K562 (cell line): ENCODE results near the gene WDR45. TPM values are rescaled to one million over a fixed set of nuclear protein-coding genes. Genes with fewer than 3 reads are reported as not detected.

Experiments
- ATAC-seq: fragments of 200-7000 bp; cut with Tn5 transposase; 3 replicates; pipeline ENCODE4 v1.9.1; 2020; ENCODE audit warnings: moderate library complexity
- BruUV-seq: library from RNA; stranded (reverse); fragments of 400-500 nt; replicated peaks from 2 replicates; lab custom pipeline; 2021; lab: Mats Ljungman, UMichigan
- CTCF ChIA-PET: fragments of 300-600 bp; formaldehyde crosslinking; extraction: SDS; loops from one replicate; lab custom pipeline; 2021; ENCODE audit warnings: low intra/inter-chr PET ratio; lab: Yijun Ruan, JAX
- POLR2A ChIA-PET: fragments of 300-600, 350-650 bp; sonication (Branson Sonifier 250); formaldehyde crosslinking; extraction: SDS; loops from one replicate; lab custom pipeline; 2021; ENCODE audit warnings: antibody characterized with exemption, inconsistent platforms; lab: Yijun Ruan, JAX
- DNase-seq, 4 experiments: peaks; one replicate each; pipeline versions ENCODE4 v3.0.0 to v3.0.0-alpha.2; 2011 to 2018; ENCODE audit warnings: low spot score in 3 of 4, mixed read lengths in 3 of 4; ENCODE audit errors: extremely low read depth in 1 of 4
- FAIRE-seq: peaks from 2 replicates; lab custom pipeline; 2011; peaks lifted over from hg19 to GRCh38; lab: Jason Lieb, UNC
- H2AFZ ChIP-seq: 2 replicates; pipeline ENCODE4 v1.6.0; 2011; ENCODE audit warnings: low read depth, low read length, control low read depth, inconsistent platforms
- H3K27ac ChIP-seq: fragments of 200-600 bp; 3 replicates; pipeline ENCODE4 v1.8.0; 2011; ENCODE audit warnings: low read depth, mild to moderate bottlenecking, control low read depth, inconsistent platforms, low read length, moderate library complexity, mixed read lengths; ENCODE audit errors: extremely low read depth
- H3K27me3 ChIP-seq, 2 experiments: fragments of 300-600 bp in 1 of 2; 2 replicates in 1 of 2; 3 replicates in 1 of 2; pipeline versions ENCODE4 v1.6.0 to v1.8.0; 2011; ENCODE audit warnings: inconsistent platforms in 2 of 2, low read length in 2 of 2, mild to moderate bottlenecking in 1 of 2, mixed read lengths in 1 of 2, moderate library complexity in 1 of 2; ENCODE audit not compliant: control insufficient read depth in 2 of 2, insufficient read depth in 2 of 2
- H3K36me3 ChIP-seq: fragments of 300-600 bp; 3 replicates; pipeline ENCODE4 v1.8.0; 2011; ENCODE audit warnings: mild to moderate bottlenecking, low read length, inconsistent platforms; ENCODE audit not compliant: control insufficient read depth, insufficient read depth
- H3K4me1 ChIP-seq, 2 experiments: fragments of 200-600 bp in 1 of 2; replicated peaks in 1 of 2; 2 replicates in 1 of 2; 3 replicates in 1 of 2; pipeline versions ENCODE4 v1.5.1 to v1.8.0; 2011; ENCODE audit warnings: inconsistent platforms in 2 of 2, low read length in 2 of 2, mild to moderate bottlenecking in 1 of 2, mixed read lengths in 1 of 2, moderate library complexity in 1 of 2; ENCODE audit not compliant: control insufficient read depth in 2 of 2, insufficient read depth in 2 of 2
- H3K4me2 ChIP-seq: 2 replicates; pipeline ENCODE4 v1.6.1; 2011; ENCODE audit warnings: low read length, control low read depth, inconsistent platforms, mixed read lengths; ENCODE audit not compliant: insufficient read depth
- H3K4me3 ChIP-seq: fragments of 200-600 bp; sonication (generic), shearing (Covaris generic); 2 replicates; pipeline ENCODE4 v1.5.1; 2016; ENCODE audit warnings: control low read depth, inconsistent platforms
- H3K79me2 ChIP-seq: fragments of 200-600 bp; 3 replicates; pipeline ENCODE4 v1.8.0; 2011; ENCODE audit warnings: low read length, inconsistent platforms; ENCODE audit not compliant: control insufficient read depth, insufficient read depth
- H3K9ac ChIP-seq, 2 experiments: 2 replicates each; pipeline versions ENCODE4 v1.6.0 to v1.6.1; 2011; ENCODE audit warnings: low read depth in 2 of 2, low read length in 2 of 2, control low read depth in 1 of 2, inconsistent platforms in 1 of 2, mild to moderate bottlenecking in 1 of 2, mixed read lengths in 1 of 2; ENCODE audit not compliant: insufficient read depth in 1 of 2
- H3K9me1 ChIP-seq: one replicate; pipeline ENCODE4 v1.6.0; 2011; ENCODE audit warnings: inconsistent platforms, mild to moderate bottlenecking, low read length, moderate library complexity; ENCODE audit not compliant: control insufficient read depth, insufficient read depth
- H3K9me3 ChIP-seq: replicated peaks from 2 replicates; pipeline ENCODE4 v1.5.1; 2011; ENCODE audit warnings: low read depth, low read length, inconsistent platforms; ENCODE audit not compliant: control insufficient read depth, insufficient read depth
- H4K20me1 ChIP-seq: replicated peaks from 2 replicates; pipeline ENCODE4 v1.6.1; 2011; ENCODE audit warnings: low read length, inconsistent platforms, mixed read lengths; ENCODE audit not compliant: control insufficient read depth, insufficient read depth
- CBFA2T3 ChIP-seq: fragments of 450-650 bp; IDR thresholded peaks from 2 replicates; pipeline ENCODE4 v1.6.1; 2017
- CHD2 ChIP-seq: IDR thresholded peaks from 2 replicates; pipeline ENCODE4 v1.6.1; 2011; ENCODE audit warnings: low read depth, low read length
- ESRRA ChIP-seq: fragments of 450-650 bp; IDR thresholded peaks from 2 replicates; pipeline ENCODE4 v1.6.1; 2014; ENCODE audit warnings: low read depth, mild to moderate bottlenecking, moderate library complexity, borderline replicate concordance
- NFE2 ChIP-seq: IDR thresholded peaks from 2 replicates; pipeline ENCODE4 v1.6.1; 2014; ENCODE audit warnings: antibody characterized with exemption, low read depth
- RBFOX2 ChIP-seq: fragments of 200-400 bp; formaldehyde crosslinking; IDR thresholded peaks from 2 replicates; pipeline ENCODE4 v1.6.1; 2017; ENCODE audit warnings: low read depth, mild to moderate bottlenecking, low read length, moderate library complexity
- RNF2 ChIP-seq: sonication (generic); IDR thresholded peaks from 2 replicates; pipeline ENCODE4 v1.6.1; 2016
- SPI1 ChIP-seq: IDR thresholded peaks from 2 replicates; pipeline ENCODE4 v1.6.1; 2011; ENCODE audit warnings: low read depth, low read length, control low read depth, borderline replicate concordance
- TARDBP ChIP-seq: fragments of 450-650 bp; IDR thresholded peaks from 2 replicates; pipeline ENCODE4 v1.6.1; 2016
- TEAD2 ChIP-seq: fragments of 450-650 bp; IDR thresholded peaks from 2 replicates; pipeline ENCODE4 v1.6.1; 2016; ENCODE audit warnings: missing genetic modification characterization, control low read depth, missing compliant biosample characterization
- WGBS: fragments of 100-300 bp; shearing (Covaris generic); methylation state at CpG from one replicate; pipeline ENCODE4 v1.1.6; 2016; ENCODE audit warnings: low coverage, mixed read lengths; ENCODE audit not compliant: insufficient coverage; ENCODE audit errors: missing lambda C conversion rate; 5-methylcytosine and 5-hydroxymethylcytosine counted together
- in situ Hi-C: fragments of 300-500 bp; cut with MboI; formaldehyde crosslinking; loops from 4 replicates; pipeline ENCODE4 v1.15.0; 2018; ENCODE audit warnings: inconsistent platforms, mixed read lengths
- intact Hi-C: fragments of 100-400 bp; cut with micrococcal nuclease; formaldehyde crosslinking; loops from 2 replicates; pipeline ENCODE4 v1.14.2; 2022
- polyA plus RNA-seq, 8 experiments: library from polyadenylated mRNA; depleted of rRNA in 4 of 8; stranded (reverse) in 5 of 8; unstranded in 3 of 8; fragments of >200 nt; fragmentation: Nextera tagmentation in 2 of 8; fragmentation: Illumina TruSeq in 1 of 8; extraction: Ambion mirVana in 2 of 8; extraction: Trizol in 1 of 8; gene quantifications; 2 replicates each; pipeline versions ENCODE4 v1.2.1 to v1.2.3, GENCODE V29; 2011 to 2014; ENCODE audit warnings: inconsistent platforms in 1 of 8, missing spikeins in 1 of 8
- total RNA-seq, 7 experiments: library from RNA; depleted of rRNA in 6 of 7; stranded (reverse); fragments of >200 nt in 6 of 7; fragmentation: Illumina TruSeq in 2 of 7; extraction: Trizol in 2 of 7; gene quantifications; 2 replicates each; pipeline versions ENCODE4 v1.2.1 to v1.2.3, GENCODE V29; 2011 to 2021; ENCODE audit warnings: low replicate concordance in 1 of 7
- TF ChIP-seq, protein P1 (sequence below): fragments of 450-650 bp; IDR thresholded peaks from 2 replicates; pipeline ENCODE4 v1.6.1; 2016
- TF ChIP-seq, protein P2 (sequence below): fragments of 450-650 bp; IDR thresholded peaks from 2 replicates; pipeline ENCODE4 v1.6.1; 2017; ENCODE audit warnings: antibody characterized with exemption

Gene WDR45
- total and polyA plus RNA-seq, 9 of the 15 experiments (the other 6 are each of a cell fraction or from before 2014, with no cell fraction given): 19.4 to 136 (median 59.7) TPM

DNA sequence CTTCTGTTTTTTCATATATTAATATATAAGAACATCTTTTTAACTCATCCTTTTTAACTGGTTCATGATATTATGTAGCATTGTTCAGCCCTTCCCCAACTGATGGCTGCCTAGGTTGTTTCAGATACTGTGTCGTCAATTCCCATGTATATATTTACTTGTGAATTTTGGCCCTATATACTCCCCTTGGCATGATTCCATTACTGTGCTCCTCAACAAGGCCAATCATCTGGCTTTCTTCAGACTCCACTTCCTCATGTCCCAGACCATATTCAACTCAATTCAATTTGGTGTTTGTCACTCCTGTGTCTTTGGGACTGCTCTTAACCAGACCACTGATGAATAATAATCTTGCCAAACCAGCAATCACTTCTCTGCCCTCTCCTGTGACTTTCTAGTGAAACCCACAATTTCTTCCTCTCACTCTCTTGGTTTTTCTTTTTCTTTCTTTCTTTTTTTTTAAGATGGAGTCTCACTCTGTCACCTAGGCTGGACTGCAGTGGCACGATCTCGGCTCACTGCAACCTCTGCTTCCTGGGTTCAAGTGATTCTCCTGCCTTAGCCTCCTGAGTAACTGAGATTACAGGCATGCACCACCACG, 2.7 kb upstream of the WDR45 start:
- H4K20me1 ChIP-seq: no peaks in the 10 kb centered on the region
- in situ Hi-C loops: no loop called here
- no peak for FAIRE-seq
- peak; percentile 50 for TF ChIP-seq CBFA2T3
- TF ChIP-seq TEAD2: no peak
- peak; percentile 44; the same call in 1 of the 2 replicates for TF ChIP-seq SPI1
- no peak for ATAC-seq
- ChIA-PET CTCF (no interaction called here), POLR2A (no interaction called here)
- WGBS: 47% methylated on average over 3 of the region's 4 CpGs
- peaks cover 5% of the 10 kb centered on the region; the same call in 2 of the 3 replicates for H3K36me3 ChIP-seq
- H3K9me3 ChIP-seq: no peaks in the 10 kb centered on the region
- no peaks in the 10 kb centered on the region for H3K27me3 ChIP-seq
- H3K27ac ChIP-seq: no peak overlapping the region
- peak in 1 of 4 experiments; percentile 3 for DNase-seq
- H3K4me2 ChIP-seq: no peak overlapping the region
- peaks cover 13% of the 10 kb centered on the region for H3K79me2 ChIP-seq
- no peak overlapping the region for H2AFZ ChIP-seq
- no peak overlapping the region for H3K9ac ChIP-seq
- no TSS peak for BruUV-seq
- H3K4me1 ChIP-seq: peaks cover 5 to 17% of the 10 kb centered on the region in 2 experiments; a peak in 3 of 5 replicates
- intact Hi-C loops: no loop called here
- no peak overlapping the region for H3K4me3 ChIP-seq
- H3K9me1 ChIP-seq: no peaks in the 10 kb centered on the region

DNA sequence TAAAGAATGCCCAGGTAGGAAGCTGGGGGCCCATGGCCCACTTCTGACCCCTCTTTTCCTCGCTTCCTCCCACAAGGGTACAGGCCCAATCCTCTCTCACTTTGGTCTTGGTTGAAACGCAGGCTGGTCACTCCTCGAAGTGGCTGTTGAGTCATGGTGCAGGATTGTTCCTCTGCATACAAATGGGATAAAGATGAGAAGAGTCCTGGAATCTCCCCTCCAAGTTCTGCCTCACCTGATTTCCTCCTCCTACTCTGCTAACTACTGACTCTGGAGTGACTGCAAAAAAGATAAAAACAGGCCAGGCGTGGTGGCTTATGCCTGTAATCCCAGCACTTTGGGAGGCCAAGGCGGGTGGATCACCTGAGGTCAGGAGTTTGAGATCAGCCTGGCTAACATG, 1.7 kb downstream of the WDR45 start:
- no peak for ATAC-seq
- H3K4me1 ChIP-seq: peaks cover 5 to 29% of the 10 kb centered on the region in 2 experiments; a peak in 3 of 5 replicates
- peaks cover 13% of the 10 kb centered on the region for H3K79me2 ChIP-seq
- POLR2A ChIA-PET: interaction anchor here (1.0 kb wide), 1 partner anchor 12 kb away, joined by 3 read pairs; no protein-coding TSS in a partner anchor
- DNase-seq: no peak
- no peak overlapping the region for H2AFZ ChIP-seq
- TF ChIP-seq, protein P1, sequence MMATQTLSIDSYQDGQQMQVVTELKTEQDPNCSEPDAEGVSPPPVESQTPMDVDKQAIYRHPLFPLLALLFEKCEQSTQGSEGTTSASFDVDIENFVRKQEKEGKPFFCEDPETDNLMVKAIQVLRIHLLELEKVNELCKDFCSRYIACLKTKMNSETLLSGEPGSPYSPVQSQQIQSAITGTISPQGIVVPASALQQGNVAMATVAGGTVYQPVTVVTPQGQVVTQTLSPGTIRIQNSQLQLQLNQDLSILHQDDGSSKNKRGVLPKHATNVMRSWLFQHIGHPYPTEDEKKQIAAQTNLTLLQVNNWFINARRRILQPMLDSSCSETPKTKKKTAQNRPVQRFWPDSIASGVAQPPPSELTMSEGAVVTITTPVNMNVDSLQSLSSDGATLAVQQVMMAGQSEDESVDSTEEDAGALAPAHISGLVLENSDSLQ: no peak
- no peak for TF ChIP-seq NFE2
- peak; percentile 53 for TF ChIP-seq RBFOX2
- TF ChIP-seq, protein P2, sequence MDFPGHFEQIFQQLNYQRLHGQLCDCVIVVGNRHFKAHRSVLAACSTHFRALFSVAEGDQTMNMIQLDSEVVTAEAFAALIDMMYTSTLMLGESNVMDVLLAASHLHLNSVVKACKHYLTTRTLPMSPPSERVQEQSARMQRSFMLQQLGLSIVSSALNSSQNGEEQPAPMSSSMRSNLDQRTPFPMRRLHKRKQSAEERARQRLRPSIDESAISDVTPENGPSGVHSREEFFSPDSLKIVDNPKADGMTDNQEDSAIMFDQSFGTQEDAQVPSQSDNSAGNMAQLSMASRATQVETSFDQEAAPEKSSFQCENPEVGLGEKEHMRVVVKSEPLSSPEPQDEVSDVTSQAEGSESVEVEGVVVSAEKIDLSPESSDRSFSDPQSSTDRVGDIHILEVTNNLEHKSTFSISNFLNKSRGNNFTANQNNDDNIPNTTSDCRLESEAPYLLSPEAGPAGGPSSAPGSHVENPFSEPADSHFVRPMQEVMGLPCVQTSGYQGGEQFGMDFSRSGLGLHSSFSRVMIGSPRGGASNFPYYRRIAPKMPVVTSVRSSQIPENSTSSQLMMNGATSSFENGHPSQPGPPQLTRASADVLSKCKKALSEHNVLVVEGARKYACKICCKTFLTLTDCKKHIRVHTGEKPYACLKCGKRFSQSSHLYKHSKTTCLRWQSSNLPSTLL: no peak
- no peak for TF ChIP-seq ESRRA
- TF ChIP-seq TARDBP: no peak
- TF ChIP-seq CHD2: no peak
- TF ChIP-seq RNF2: no peak
- CTCF ChIA-PET: no interaction called here
- H3K9ac ChIP-seq: no peak overlapping the region; a peak in 1 of 4 replicates
- no peaks in the 10 kb centered on the region for H4K20me1 ChIP-seq
- no peak for FAIRE-seq
- BruUV-seq: no TSS peak
- H3K27ac ChIP-seq: no peak overlapping the region
- 52% methylated on average over 3 of the region's 5 CpGs for WGBS
- no peaks in the 10 kb centered on the region for H3K9me3 ChIP-seq
- peaks cover 29% of the 10 kb centered on the region; the same call in 2 of the 3 replicates for H3K36me3 ChIP-seq
- intact Hi-C loops (no loop called here), in situ Hi-C loops (no loop called here)
- H3K27me3 ChIP-seq: no peaks in the 10 kb centered on the region
- H3K4me3 ChIP-seq: no peak overlapping the region
- no peaks in the 10 kb centered on the region for H3K9me1 ChIP-seq
- no peak overlapping the region for H3K4me2 ChIP-seq
